Transverse colon (tissue), 4 donors: Measurements from ENCODE around the gene VPS18. TPM values are rescaled to one million over a fixed set of nuclear protein-coding genes. Genes with fewer than 3 reads are reported as not detected.

Source experiments
- DNase-seq: peaks from one replicate; pipeline ENCODE4 v3.0.0-alpha.2; 2019
- H3K27ac ChIP-seq, 4 donors: fragments of 200-600 bp; sonication (generic); 2 replicates each; pipeline ENCODE4 v1.5.1; 2016 to 2018; ENCODE audit warnings: inconsistent platforms in 4 of 4
- H3K27me3 ChIP-seq: fragments of 200-600 bp; sonication (generic); 2 replicates; pipeline ENCODE4 v1.5.1; 2017; ENCODE audit warnings: inconsistent platforms
- H3K36me3 ChIP-seq, 4 donors: fragments of 200-600 bp; sonication (generic); 2 replicates each; pipeline ENCODE4 v1.5.1; 2017 to 2019; ENCODE audit warnings: inconsistent platforms in 4 of 4
- H3K4me1 ChIP-seq, 4 donors: fragments of 200-600 bp; sonication (generic); 2 replicates each; pipeline ENCODE4 v1.5.1; 2017 to 2020; ENCODE audit warnings: inconsistent platforms in 4 of 4
- H3K4me3 ChIP-seq, 4 donors: fragments of 200-600 bp; sonication (generic); 1 replicate in 1 of 4; 2 replicates in 3 of 4; pipeline versions ENCODE4 v1.5.1 to v1.6.1; 2017 to 2019; ENCODE audit warnings: inconsistent platforms in 4 of 4
- H3K9me3 ChIP-seq, 2 donors: fragments of 200-600 bp; sonication (generic); 2 replicates each; pipeline ENCODE4 v1.5.1; 2017 to 2019; ENCODE audit warnings: inconsistent platforms in 2 of 2
- CTCF ChIP-seq, 5 experiments: fragments of 200-600 bp in 3 of 5; fragments of 450-650 bp in 2 of 5; sonication (generic) in 3 of 5; IDR thresholded peaks; 1 replicate in 2 of 5; 2 replicates in 3 of 5; pipeline ENCODE4 v1.5.1; 2016 to 2017; ENCODE audit warnings: antibody characterized with exemption in 5 of 5, inconsistent platforms in 3 of 5, mild to moderate bottlenecking in 2 of 5, moderate library complexity in 1 of 5
- EP300 ChIP-seq: sonication (generic); formaldehyde crosslinking; IDR thresholded peaks from one replicate; pipeline ENCODE4 v1.6.1; 2017; ENCODE audit warnings: antibody characterized with exemption, low read depth
- POLR2A ChIP-seq: fragments of 450-650 bp; IDR thresholded peaks from one replicate; pipeline ENCODE4 v1.6.1; 2016; ENCODE audit warnings: antibody characterized with exemption, mild to moderate bottlenecking, moderate library complexity
- POLR2AphosphoS5 ChIP-seq, 3 donors: sonication (generic); formaldehyde crosslinking; IDR thresholded peaks; one replicate each; pipeline ENCODE4 v1.6.1; 2016; ENCODE audit warnings: antibody characterized with exemption in 3 of 3
- WGBS, 2 donors: methylation state at CpG; one replicate each; pipeline ENCODE4 v1.1.5; 2018; ENCODE audit warnings: low coverage in 1 of 2; 5-methylcytosine and 5-hydroxymethylcytosine counted together
- in situ Hi-C, 4 donors: fragments of 200-750 bp; cut with MboI; loops; one replicate each; pipeline versions ENCODE4 v1.15.0 to v1.15.1; 2017; ENCODE audit warnings: low sequenced_read_pairs in 3 of 4, low pct_ligation_motif_present in 1 of 4, low pct_unique_long_range_greater_than_20kb in 1 of 4
- intact Hi-C: fragments of 100-400 bp; cut with DNase I; formaldehyde crosslinking; loops from one replicate; pipeline ENCODE4 v1.15.1; 2023; ENCODE audit warnings: low total_unique reads
- total RNA-seq, 4 donors: library from RNA; depleted of rRNA; stranded (reverse); fragments of >200 nt; gene quantifications; one replicate each; pipeline ENCODE4 v1.1.0, GENCODE V29; 2016

Gene VPS18
- total RNA-seq, 4 donors from 2014 or later, result 18.3 to 58.7 (median 21.0) TPM

DNA sequence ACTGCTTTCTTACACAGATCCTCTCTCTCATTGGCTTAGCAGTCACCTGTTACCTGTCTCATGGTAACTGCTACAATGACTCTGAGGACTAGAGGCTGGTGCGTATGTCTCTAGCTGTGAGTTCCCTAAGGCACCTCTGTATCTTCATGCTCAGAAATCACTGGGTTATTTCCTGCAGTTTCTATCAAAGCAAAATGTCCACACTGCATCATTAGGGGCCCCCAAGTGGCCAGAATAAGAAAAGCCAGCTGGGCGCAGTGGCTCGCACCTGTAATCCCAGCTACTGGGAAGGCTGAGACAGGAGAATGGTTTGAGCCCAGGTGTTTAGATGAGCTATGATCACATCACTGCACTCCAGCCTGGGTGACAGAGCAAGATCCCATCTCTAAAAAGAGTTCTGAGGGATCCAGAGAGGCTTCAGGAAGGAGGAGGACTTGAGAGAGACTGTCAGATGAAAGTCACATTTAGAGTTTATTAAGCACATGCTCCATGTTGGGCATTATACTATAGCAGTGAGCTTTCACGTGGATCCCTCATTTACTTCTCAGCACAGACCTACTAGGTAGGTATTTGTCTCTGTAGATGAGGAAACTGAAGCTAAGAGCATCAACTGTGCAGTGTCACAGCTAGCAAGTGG, 2.3 kb upstream of the VPS18 start:
- DNase-seq, result peak; percentile 74
- Histone ChIP-seq H3K36me3 (no peaks in the 10 kb centered on the region), H3K9me3 (no peaks in the 10 kb centered on the region), H3K27me3 (no peaks in the 10 kb centered on the region), H3K4me3 (no peak overlapping the region), H3K27ac (peak overlapping the region; percentile 14 to 53 (median 40)), H3K4me1 (peaks cover 6 to 35% (median 21%) of the 10 kb centered on the region in 4 donors)
- intact Hi-C loops (loop anchor here (2.0 kb wide), 1 partner anchor 33 kb away; no protein-coding TSS in a partner anchor), in situ Hi-C loops (loop anchor here (5.0 to 25.0 kb wide), 2 partner anchors 35 to 205 kb away; partner anchors contain the start of gene RAD51 (in 3 of the 4))
- 11% methylated on average over 4 of the region's 4 CpGs; no CpG with 5 or more reads in 1 of the 2 donors for WGBS, 2 donors
- TF ChIP-seq POLR2AphosphoS5 (IDR thresholded peaks at IDR 0.05), result no peak
- TF ChIP-seq EP300, result no peak
- no peak for TF ChIP-seq POLR2A
- TF ChIP-seq CTCF (IDR thresholded peaks at IDR 0.05), result peak; percentile 60 to 80 (median 69)

DNA sequence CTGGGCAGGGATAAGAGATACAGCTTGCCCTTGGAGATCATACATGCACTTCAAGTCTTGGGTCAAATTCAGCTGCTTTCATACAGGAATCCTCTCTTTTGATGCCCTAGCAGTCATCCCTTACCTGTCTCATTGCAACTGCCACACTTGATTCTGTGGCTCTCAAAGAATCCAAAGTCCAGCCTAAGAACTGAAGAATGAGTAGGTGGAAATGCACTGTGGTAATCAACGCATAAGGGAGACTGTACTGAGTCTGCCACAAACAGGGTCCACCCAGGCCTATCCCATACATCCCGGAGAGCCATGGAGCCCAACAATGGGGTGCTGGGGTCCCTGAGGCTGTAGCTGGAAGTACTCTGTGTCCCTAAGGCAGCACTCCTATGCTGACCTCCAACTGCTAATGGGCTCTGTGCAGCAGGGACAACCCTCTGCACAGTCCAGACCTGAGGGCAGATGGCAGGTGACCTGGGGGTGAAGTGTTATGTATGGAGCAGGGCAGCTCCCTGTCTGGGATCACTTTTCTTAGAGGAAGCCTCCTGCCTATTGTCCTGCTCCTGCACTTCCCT, 1.7 kb upstream of the VPS18 start:
- TF ChIP-seq CTCF (IDR thresholded peaks at IDR 0.05) (no peak), POLR2A (no peak), EP300 (no peak), POLR2AphosphoS5 (IDR thresholded peaks at IDR 0.05) (no peak)
- no peak for DNase-seq
- in situ Hi-C loops (loop anchor here (5.0 to 25.0 kb wide), 2 partner anchors 35 to 205 kb away; partner anchors contain the start of gene RAD51 (in 3 of the 4)), intact Hi-C loops (loop anchor here (2.0 kb wide), 1 partner anchor 34 kb away; no protein-coding TSS in a partner anchor)
- Histone ChIP-seq H3K4me3 (no peak overlapping the region), H3K27ac (peak overlapping the region; percentile 14 to 53 (median 40)), H3K9me3 (no peaks in the 10 kb centered on the region), H3K27me3 (no peaks in the 10 kb centered on the region), H3K4me1 (peaks cover 6 to 35% (median 21%) of the 10 kb centered on the region in 4 donors), H3K36me3 (no peaks in the 10 kb centered on the region)
- 40% methylated on average over 2 of the region's 2 CpGs; no CpG with 5 or more reads in 1 of the 2 donors for WGBS, 2 donors

DNA sequence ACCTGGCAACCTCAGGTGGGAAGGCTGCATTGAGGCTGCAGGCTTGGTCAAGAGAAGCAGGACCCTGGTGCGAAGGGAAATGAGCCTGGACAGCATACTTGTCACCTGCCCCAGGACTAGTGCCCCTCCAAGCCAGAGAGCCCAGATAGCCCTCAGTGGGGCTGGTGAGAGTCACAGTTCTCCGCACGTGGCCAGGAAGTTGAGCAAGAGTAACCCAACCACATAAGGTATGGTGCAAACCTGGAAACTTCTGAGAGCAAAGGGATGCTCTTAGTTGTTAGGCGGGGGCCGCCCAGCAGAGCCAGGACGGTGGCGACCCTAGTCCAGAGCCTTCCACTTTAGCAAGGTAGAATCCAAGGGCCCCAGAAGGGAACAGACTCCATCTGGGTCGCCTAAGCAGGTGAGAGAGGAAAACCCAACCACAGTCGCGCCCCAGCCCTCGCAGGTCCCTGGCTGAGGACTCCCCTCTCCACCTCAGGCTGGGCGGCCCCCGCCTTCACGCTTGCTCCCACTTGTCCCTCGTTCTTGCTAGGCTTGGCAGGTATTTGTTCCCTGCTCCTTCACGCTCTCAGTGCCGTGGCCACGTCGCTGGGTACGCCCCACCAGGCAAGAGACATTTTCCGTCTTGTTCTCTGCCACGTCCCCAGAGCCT, 1.1 kb upstream of the VPS18 start:
- Histone ChIP-seq H3K27me3 (no peaks in the 10 kb centered on the region), H3K9me3 (no peaks in the 10 kb centered on the region), H3K4me1 (peaks cover 6 to 35% (median 21%) of the 10 kb centered on the region in 4 donors), H3K27ac (peak overlapping the region; percentile 90 to 98 (median 92)), H3K36me3 (no peaks in the 10 kb centered on the region), H3K4me3 (no peak overlapping the region)
- DNase-seq, result no peak
- TF ChIP-seq POLR2A (no peak), CTCF (IDR thresholded peaks at IDR 0.05) (no peak), EP300 (no peak), POLR2AphosphoS5 (IDR thresholded peaks at IDR 0.05) (no peak)
- in situ Hi-C loops (loop anchor here (5.0 to 25.0 kb wide), 2 partner anchors 36 to 206 kb away; partner anchors contain the start of gene RAD51 (in 3 of the 4)), intact Hi-C loops (loop anchor here (2.0 kb wide), 1 partner anchor 34 kb away; no protein-coding TSS in a partner anchor)
- 87 to 88% methylated on average over 8 to 22 of the region's 22 CpGs for WGBS, 2 donors
